GM18519 (cell line): ENCODE results near the gene DNTT.

Experiments used
- ATAC-seq: cut with Tn5 transposase; IDR thresholded peaks from one replicate; pipeline ENCODE4 v1.9.1; 2021; ENCODE audit warnings: mild to moderate bottlenecking, moderate library complexity; ENCODE audit not compliant: unreplicated experiment, low FRiP score

DNTT gene

DNA sequence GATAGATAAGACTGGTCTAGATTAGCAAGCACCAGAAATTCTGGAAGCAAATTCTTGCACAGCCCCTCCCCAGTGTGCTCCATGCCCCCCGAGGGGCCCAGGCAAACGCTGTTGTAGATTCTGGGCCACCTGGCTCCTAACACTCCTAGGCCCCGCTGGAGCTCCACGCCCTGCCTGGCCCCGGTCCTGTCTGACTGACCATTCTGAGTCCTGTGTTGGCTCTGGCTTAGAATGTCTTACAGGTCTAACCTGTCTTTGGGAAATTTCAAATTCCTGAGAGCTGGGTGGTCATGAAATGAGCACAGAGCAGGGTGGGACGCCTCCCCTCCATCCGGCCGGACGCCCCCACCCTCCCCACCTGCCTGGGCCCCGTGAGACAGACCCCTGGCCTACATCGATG, 67.1 kb downstream of the DNTT start:
- no peak for ATAC-seq

DNA sequence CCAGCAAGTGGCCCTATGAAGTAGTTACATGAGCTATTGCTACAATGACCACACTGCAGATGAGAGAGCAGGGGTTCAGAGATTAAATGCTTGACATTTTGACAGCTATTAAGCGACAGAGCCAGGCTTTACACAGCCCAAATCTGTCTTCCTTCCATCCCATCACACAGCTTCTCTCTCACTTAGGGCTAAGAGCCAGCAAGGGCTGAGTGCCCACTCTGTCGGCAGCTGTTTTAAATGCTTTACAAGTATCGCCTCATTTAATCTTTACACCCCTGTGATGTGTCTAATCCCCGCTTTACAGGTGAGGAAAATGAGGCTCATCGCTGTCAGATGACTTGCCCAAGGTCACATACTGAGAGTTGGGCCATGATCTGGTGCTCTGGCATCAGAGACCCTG, 69.8 kb downstream of the DNTT start:
- no peak for ATAC-seq

DNA sequence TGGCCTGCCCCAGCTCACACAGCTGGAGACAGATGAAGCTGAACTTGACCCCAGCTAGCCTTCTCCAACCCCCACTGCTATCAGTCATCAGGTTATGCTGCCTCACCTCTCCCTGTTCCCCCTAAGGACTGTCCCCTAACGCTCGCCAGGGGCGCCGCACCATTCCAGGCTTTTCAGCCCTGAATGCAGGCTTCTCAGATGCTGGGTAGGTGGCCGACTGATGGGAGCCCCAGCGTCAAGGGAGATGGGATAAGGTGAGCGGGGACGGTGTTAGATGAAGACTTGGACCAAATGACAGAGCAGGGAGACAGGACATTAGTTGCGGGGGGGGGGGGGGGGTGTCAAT, 70.4 kb downstream of the DNTT start:
- ATAC-seq, result no peak

DNA sequence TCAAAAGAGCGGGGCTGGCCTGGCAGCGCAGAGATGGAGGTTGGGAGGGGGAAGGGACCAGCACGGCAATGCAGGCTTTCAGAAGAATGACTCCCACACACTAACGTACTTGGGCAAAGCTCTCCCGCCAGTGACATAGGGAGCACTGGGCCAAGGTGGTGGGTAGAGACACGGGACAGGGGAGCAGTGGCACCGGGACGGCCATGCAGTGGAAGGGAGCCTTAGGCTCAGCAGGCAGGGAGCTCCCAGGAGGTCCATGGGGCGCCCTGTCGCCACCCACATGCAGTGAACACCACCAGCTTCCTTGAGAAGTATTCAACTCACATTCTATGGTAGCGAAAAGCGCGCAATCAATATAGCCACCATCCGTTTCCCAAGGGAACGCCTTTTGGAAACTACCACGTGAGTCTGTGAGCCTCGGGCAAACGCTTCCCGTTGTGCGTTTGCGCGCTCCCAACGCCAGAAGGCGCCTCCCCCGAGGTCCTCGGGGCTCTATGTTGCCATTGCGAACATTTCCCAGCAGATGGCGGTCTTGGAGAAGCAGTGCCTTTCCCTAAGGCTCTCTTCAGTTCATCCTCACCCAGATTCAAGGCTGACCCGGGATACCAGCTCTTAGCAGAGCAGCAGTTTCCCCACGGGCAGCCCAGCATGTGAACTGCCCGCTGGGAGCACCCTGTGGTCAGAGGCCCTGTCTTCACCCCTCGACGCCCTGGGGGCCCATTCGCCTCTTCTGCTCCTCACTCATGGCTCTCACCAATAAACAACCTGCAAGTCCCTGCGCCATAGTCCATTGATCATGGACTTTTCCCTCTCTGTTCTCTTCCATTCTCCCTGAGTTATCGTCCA, 71.0 kb downstream of the DNTT start:
- ATAC-seq, result peak; percentile 49

DNA sequence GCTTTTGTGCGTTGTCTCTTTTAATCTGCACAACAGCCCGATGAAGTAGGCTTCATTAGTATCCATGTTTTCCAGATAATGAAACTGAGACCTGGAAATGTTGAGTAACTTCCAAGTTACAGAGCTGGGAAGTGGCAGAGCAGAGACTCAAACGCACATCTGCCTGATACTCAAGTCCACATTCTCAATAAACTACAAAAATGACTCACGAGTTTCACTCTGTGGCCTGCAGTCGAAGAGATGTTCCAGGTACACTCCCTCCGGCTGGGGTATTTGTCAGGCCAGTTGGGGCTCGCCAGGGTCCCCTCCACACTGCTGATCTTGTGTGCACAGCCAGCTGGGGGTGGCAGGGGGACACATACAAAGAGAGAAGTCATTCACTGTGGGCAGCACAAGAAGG, 72.2 kb downstream of the DNTT start:
- ATAC-seq, result no peak

DNA sequence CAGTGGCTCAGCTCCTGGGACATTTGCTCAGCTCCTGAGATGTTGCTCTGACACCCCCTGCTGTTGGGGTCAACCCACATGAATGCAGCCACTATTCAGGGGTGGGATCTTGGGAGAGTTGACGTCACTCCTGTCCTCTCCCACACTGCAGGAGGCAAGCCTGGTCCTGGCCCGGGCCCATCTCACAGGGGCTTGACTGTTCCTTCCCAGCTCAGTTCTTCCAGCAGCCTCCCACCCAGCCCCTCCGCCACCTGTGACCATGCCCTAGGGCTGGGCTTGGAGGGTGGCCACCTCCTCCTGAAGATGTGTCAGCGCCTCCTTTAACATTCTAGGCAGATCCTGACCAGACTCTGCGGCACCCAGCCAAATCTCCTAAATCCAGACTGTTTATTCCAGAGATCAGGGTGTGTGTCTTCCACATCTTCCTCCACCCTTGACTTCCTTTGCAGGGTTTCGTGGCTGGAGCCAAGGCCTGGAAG, 73.6 kb downstream of the DNTT start:
- ATAC-seq, result no peak

DNA sequence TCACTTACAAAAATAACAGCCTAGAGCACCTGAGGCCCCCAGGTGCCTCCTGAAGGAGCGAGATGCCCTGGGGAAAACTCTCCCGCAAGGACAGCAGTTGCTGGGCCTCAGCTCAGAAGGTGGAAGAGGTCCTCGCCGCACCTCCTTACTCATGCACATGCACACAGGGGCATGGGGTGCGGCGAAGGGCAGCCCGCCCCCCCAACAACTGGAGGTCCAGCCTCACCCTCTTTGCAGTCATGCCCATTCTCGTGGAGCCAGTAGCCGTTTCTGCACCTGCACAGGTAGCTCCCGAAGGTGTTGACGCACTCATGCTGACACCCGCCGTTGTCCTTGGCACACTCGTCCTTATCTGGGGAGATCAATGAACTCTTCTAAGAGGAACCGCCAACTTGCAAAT, 74.5 kb downstream of the DNTT start:
- no peak for ATAC-seq

DNA sequence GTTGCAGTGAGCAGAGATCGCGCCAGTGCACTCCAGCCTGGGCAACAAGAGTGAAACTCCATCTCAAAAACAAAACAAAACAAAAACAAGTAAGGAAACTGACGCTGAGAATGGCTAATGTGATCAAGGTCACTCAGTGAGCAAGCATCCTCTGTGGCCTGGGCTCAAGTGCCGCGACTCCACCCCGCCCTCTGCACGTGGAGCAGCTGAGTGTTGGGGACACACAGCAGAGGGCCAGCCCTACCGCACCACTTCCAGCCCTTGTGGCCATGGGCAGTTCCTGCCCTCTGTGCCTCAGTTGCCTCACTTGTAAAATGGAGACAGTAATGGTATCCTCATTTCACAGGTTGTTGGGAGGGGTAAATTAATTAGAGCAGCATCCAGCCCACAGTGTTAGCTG, 75.5 kb downstream of the DNTT start:
- no peak for ATAC-seq

DNA sequence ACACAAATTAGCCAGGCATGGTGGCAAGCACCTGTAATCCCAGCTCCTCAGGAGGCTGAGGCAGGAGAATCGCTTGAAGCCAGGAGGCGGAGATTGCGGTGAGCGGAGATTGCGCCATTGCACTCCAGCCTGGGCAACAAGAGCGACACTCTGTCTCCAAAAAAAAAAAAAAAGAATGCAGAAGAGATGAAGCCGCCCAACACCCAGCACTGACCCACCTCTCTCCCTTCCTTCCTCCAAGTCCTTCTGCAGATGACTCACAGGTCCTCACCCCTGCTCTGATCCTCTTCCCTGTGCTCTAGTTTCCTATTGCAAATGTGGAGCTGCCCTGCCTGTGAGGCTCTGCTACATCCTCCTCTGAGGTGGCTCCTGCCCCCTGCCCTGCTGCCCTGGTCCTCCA, 76.6 kb downstream of the DNTT start:
- no peak for ATAC-seq

DNA sequence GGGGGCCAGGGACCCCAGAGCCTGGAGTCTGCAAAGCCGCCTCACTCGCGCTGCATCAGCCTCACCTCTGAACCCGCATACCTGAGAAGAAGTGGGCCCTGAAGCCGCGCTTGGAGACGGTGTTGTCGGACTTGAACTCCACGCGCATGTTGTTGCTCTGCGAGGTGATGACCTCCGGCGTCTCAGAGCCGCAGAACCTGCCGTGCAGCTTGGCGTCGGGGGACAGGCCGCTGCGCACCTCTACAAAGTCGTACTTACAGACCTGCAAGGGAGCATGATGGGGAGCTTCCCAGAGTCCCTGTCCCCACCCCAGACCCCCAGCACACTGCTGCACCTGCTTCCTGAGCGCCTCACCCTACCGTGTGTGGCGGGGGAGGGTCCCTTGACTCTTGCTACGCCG, 80.3 kb downstream of the DNTT start:
- no peak for ATAC-seq

DNA sequence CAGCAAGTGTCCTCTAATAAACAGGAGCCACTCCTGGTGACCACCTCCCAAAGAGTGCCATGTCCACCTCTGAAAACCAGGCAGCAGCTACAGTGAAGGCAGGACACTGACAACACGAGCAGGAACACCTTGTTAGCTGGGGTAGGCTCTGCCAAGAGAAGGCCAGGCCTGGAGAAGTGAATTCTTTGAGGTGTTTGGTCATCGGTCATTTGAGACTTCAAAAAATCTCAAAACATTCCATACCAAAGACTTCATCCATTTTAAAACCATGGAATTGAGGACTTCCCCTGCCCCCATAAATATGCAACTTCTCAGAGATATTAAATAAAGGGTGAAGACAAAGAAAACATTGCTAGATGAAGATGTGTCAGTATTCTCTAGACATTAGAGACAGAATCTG, 82.9 kb downstream of the DNTT start:
- no peak for ATAC-seq

DNA sequence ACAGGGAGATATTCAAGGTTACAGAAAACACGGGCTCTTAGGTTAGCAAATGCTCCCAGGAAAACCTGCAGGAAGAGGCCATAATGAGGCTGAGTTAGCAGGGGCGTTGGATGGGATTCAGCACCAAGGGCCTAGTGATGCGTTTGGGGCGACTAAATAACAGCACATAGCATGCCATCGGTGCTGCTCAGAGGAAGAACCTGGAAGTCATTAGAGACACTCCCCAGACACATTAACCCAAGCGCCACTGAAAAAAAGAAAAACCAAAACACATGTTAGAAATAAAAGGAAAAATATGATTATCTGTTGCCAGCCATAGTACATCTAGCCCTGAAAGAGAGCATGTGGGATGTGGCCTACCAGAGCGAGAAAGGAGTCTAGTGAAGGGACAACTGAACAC, 83.4 kb downstream of the DNTT start:
- ATAC-seq, result no peak
